IMR-90 (cell line): ENCODE results near the gene TTC7B.

ENCODE experiments used
- BHLHE40 ChIP-seq: fragments of 150-350 bp; IDR thresholded peaks from 2 replicates; pipeline ENCODE4 v1.6.1; 2016; ENCODE audit warnings: mild to moderate bottlenecking, low read depth, low read length
- CEBPB ChIP-seq: IDR thresholded peaks from 2 replicates; pipeline ENCODE4 v1.6.1; 2012; ENCODE audit warnings: low read depth, low read length, improper control_type of control experiment
- CHD1 ChIP-seq: IDR thresholded peaks from 2 replicates; pipeline ENCODE4 v1.6.1; 2012; ENCODE audit warnings: low read depth, low read length, improper control_type of control experiment
- MXI1 ChIP-seq: IDR thresholded peaks from 2 replicates; pipeline ENCODE4 v1.6.1; 2012; ENCODE audit warnings: low read depth, mild to moderate bottlenecking, low read length, moderate library complexity, borderline replicate concordance
- POLR2A ChIP-seq: IDR thresholded peaks from 2 replicates; pipeline ENCODE4 v1.6.1; 2012; ENCODE audit warnings: mild to moderate bottlenecking, low read depth, low read length
- SMC3 ChIP-seq: fragments of 150-350 bp; IDR thresholded peaks from 2 replicates; pipeline ENCODE4 v1.6.1; 2016; ENCODE audit warnings: low read depth, mild to moderate bottlenecking, antibody characterized with exemption, low read length, moderate library complexity
- TF ChIP-seq, protein P1 (sequence below): conservative IDR thresholded peaks from 2 replicates; pipeline ENCODE4 v1.5.1; 2012; ENCODE audit warnings: mild to moderate bottlenecking, low read depth, low read length, improper control_type of control experiment

GRCh38 chr14:90575781-90576180 is 240.4 kb downstream of the TTC7B start:
- TF ChIP-seq, protein P1, sequence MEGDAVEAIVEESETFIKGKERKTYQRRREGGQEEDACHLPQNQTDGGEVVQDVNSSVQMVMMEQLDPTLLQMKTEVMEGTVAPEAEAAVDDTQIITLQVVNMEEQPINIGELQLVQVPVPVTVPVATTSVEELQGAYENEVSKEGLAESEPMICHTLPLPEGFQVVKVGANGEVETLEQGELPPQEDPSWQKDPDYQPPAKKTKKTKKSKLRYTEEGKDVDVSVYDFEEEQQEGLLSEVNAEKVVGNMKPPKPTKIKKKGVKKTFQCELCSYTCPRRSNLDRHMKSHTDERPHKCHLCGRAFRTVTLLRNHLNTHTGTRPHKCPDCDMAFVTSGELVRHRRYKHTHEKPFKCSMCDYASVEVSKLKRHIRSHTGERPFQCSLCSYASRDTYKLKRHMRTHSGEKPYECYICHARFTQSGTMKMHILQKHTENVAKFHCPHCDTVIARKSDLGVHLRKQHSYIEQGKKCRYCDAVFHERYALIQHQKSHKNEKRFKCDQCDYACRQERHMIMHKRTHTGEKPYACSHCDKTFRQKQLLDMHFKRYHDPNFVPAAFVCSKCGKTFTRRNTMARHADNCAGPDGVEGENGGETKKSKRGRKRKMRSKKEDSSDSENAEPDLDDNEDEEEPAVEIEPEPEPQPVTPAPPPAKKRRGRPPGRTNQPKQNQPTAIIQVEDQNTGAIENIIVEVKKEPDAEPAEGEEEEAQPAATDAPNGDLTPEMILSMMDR, result no peak
- TF ChIP-seq POLR2A (no peak), CHD1 (no peak), SMC3 (no peak), BHLHE40 (no peak), MXI1 (no peak), CEBPB (no peak)
